Retinal pigment epithelial cell (primary cell): ENCODE measurements around the gene LARP7.
"Not testable (repeated sequence)": the region's sequence is repeated elsewhere in the genome, so short reads cannot be mapped to it uniquely, and the experiment has no call there.

Source experiments
- DNase-seq: peaks from one replicate; pipeline ENCODE4 v3.0.0-alpha.2; 2010; ENCODE audit warnings: low read depth
- H3K4me3 ChIP-seq: 2 replicates; pipeline ENCODE4 v1.5.1; 2011; ENCODE audit warnings: mild to moderate bottlenecking, low read length, control low read depth, moderate library complexity
- CTCF ChIP-seq: conservative IDR thresholded peaks from 2 replicates; pipeline ENCODE4 v1.5.1; 2011; ENCODE audit warnings: low read depth, low read length, control low read depth, inconsistent platforms

Gene LARP7

GRCh38 chr4:112604589-112604988 is 32.4 kb upstream of the LARP7 start:
- TF ChIP-seq CTCF: peak; percentile 75
- DNase-seq: no peak

GRCh38 chr4:112612814-112613213 is 24.1 kb upstream of the LARP7 start:
- DNase-seq, H3K4me3 ChIP-seq: not testable (repeated sequence)

More at GRCh38 chr4:112604589-112604988, 32.4 kb upstream of the LARP7 start:
- H3K4me3 ChIP-seq: no peak overlapping the region

GRCh38 chr4:112616984-112617383 is 20.0 kb upstream of the LARP7 start:
- TF ChIP-seq CTCF: no peak
- no peak for DNase-seq
- H3K4me3 ChIP-seq: no peak overlapping the region

- DNase-seq: no peak
- no peak overlapping the region for H3K4me3 ChIP-seq
- no peak for TF ChIP-seq CTCF
Measured at GRCh38 chr4:112626228-112626627, 10.7 kb upstream of the LARP7 start.

- no peak overlapping the region for H3K4me3 ChIP-seq
- no peak for DNase-seq
Measured at GRCh38 chr4:112633477-112634235, 3.3 kb upstream of the LARP7 start.

GRCh38 chr4:112637552-112637866 is 566 bp downstream of the LARP7 start:
- peak overlapping the region; percentile 99 for H3K4me3 ChIP-seq
- TF ChIP-seq CTCF: no peak
- no peak for DNase-seq

More at GRCh38 chr4:112633477-112634235, 3.3 kb upstream of the LARP7 start:
- peak; percentile 52 for TF ChIP-seq CTCF

- TF ChIP-seq CTCF: no peak
- H3K4me3 ChIP-seq: no peak overlapping the region
- DNase-seq: no peak
Measured at GRCh38 chr4:112642526-112642925, 5.6 kb downstream of the LARP7 start.

GRCh38 chr4:112644595-112645535 is 7.9 kb downstream of the LARP7 start:
- DNase-seq: not testable (repeated sequence)

More at GRCh38 chr4:112644595-112645535, 7.9 kb downstream of the LARP7 start:
- not testable (repeated sequence) for H3K4me3 ChIP-seq
